ENCODE results near the gene INHA.

- no peak for TF ChIP-seq CTCF (IDR thresholded peaks at IDR 0.05; ENCODE audit: poor library complexity)
- no peak for TF ChIP-seq EZH2 (IDR thresholded peaks at IDR 0.05; ENCODE audit: borderline replicate concordance)
- TF ChIP-seq EZH2phosphoT487 (IDR thresholded peaks at IDR 0.05; ENCODE audit: low read depth, severe bottlenecking, unreplicated experiment) = no peak
Observed at GRCh38 chr2:219540784-219541504, 31.2 kb upstream of the INHA start.
